ENCODE results near the gene TRAP1. TPM values are rescaled to one million over a fixed set of nuclear protein-coding genes. Genes with fewer than 3 reads are reported as not detected.
A peak's percentile ranks its signal among the peaks of the same experiment; 100 is the strongest.

Gene TRAP1
- total and polyA plus RNA-seq, 7 donors: 98.1 to 162 (median 122) TPM

GRCh38 chr16:3673201-3673600, 44.1 kb downstream of the TRAP1 start:
- ATAC-seq (no peak), DNase-seq (peak in 1 of 2 donors; percentile 49)
- WGBS, 3 donors: 91 to 94% (median 91%) methylated on average over 18 of the region's 18 CpGs

GRCh38 chr16:3672571-3673041, 44.7 kb downstream of the TRAP1 start:
- no peak for ATAC-seq
- intact Hi-C loops (cut with DNase I): no loop called here
- 93 to 95% (median 94%) methylated on average over 26 of the region's 26 CpGs for WGBS, 3 donors

More at GRCh38 chr16:3673201-3673600, 44.1 kb downstream of the TRAP1 start:
- H3K4me1 ChIP-seq: no peaks in the 10 kb centered on the region
- no peaks in the 10 kb centered on the region for H3K27me3 ChIP-seq (ENCODE audit: insufficient read depth in 3 of 3, low read length in 2 of 3)
- H3K9me3 ChIP-seq: no peaks in the 10 kb centered on the region
- intact Hi-C loops (cut with DNase I): no loop called here
- no peak for TF ChIP-seq CTCF (IDR thresholded peaks at IDR 0.05)
- no peak overlapping the region for H3K27ac ChIP-seq
- H3K4me3 ChIP-seq: no peak overlapping the region
- H3K36me3 ChIP-seq (ENCODE audit: insufficient read depth in 1 of 2, low read depth in 1 of 2): peaks cover 5 to 95% of the 10 kb centered on the region in 2 donors

GRCh38 chr16:3671424-3671823, 45.9 kb downstream of the TRAP1 start:
- H3K27me3 ChIP-seq (ENCODE audit: insufficient read depth in 3 of 3, low read length in 2 of 3): no peaks in the 10 kb centered on the region
- no peaks in the 10 kb centered on the region for H3K4me1 ChIP-seq
- H3K36me3 ChIP-seq (ENCODE audit: insufficient read depth in 1 of 2, low read depth in 1 of 2): peaks cover 5 to 89% of the 10 kb centered on the region in 2 donors
- DNase-seq: peak in 1 of 2 donors; percentile 41
- no peak for TF ChIP-seq CTCF (IDR thresholded peaks at IDR 0.05)
- no peak for ATAC-seq
- intact Hi-C loops (cut with DNase I): no loop called here
- no peak overlapping the region for H3K27ac ChIP-seq
- no peaks in the 10 kb centered on the region for H3K9me3 ChIP-seq
- H3K4me3 ChIP-seq: no peak overlapping the region
- WGBS, 3 donors: 87 to 94% (median 92%) methylated on average over 11 of the region's 11 CpGs

More at GRCh38 chr16:3672571-3673041, 44.7 kb downstream of the TRAP1 start:
- Histone ChIP-seq H3K36me3 (ENCODE audit: insufficient read depth in 1 of 2, low read depth in 1 of 2) (peaks cover 5 to 89% of the 10 kb centered on the region in 2 donors), H3K4me1 (no peaks in the 10 kb centered on the region), H3K4me3 (no peak overlapping the region), H3K9me3 (no peaks in the 10 kb centered on the region), H3K27me3 (ENCODE audit: insufficient read depth in 3 of 3, low read length in 2 of 3) (no peaks in the 10 kb centered on the region), H3K27ac (no peak overlapping the region)
- TF ChIP-seq CTCF (IDR thresholded peaks at IDR 0.05): no peak
- DNase-seq: peak in 1 of 2 donors; percentile 49

GRCh38 chr16:3670711-3671110, 46.6 kb downstream of the TRAP1 start:
- no peak overlapping the region for H3K4me3 ChIP-seq
- 86 to 90% (median 89%) methylated on average over 13 of the region's 13 CpGs for WGBS, 3 donors
- peaks cover 9 to 89% of the 10 kb centered on the region in 2 donors for H3K36me3 ChIP-seq (ENCODE audit: insufficient read depth in 1 of 2, low read depth in 1 of 2)
- no peaks in the 10 kb centered on the region for H3K27me3 ChIP-seq (ENCODE audit: insufficient read depth in 3 of 3, low read length in 2 of 3)
- H3K4me1 ChIP-seq: no peaks in the 10 kb centered on the region
- H3K9me3 ChIP-seq: no peaks in the 10 kb centered on the region
- H3K27ac ChIP-seq: no peak overlapping the region
- no peak for TF ChIP-seq CTCF (IDR thresholded peaks at IDR 0.05)
- ATAC-seq (no peak), DNase-seq (peak in 1 of 2 donors; percentile 35)
- intact Hi-C loops (cut with DNase I): no loop called here

- 85 to 93% (median 86%) methylated on average over 10 of the region's 10 CpGs for WGBS, 3 donors
- Histone ChIP-seq H3K27me3 (ENCODE audit: insufficient read depth in 3 of 3, low read length in 2 of 3) (no peaks in the 10 kb centered on the region), H3K9me3 (no peaks in the 10 kb centered on the region), H3K27ac (no peak overlapping the region), H3K4me3 (no peak overlapping the region), H3K36me3 (ENCODE audit: insufficient read depth in 1 of 2, low read depth in 1 of 2) (peaks cover 7 to 89% of the 10 kb centered on the region in 2 donors), H3K4me1 (no peaks in the 10 kb centered on the region)
- no peak for TF ChIP-seq CTCF (IDR thresholded peaks at IDR 0.05)
- ATAC-seq (no peak), DNase-seq (no peak)
- intact Hi-C loops (cut with DNase I): no loop called here
Observed at GRCh38 chr16:3669082-3669481, 48.2 kb downstream of the TRAP1 start.
